GM18505 (cell line): Measurements from ENCODE around the gene NBDY.
A peak's percentile ranks its signal among the peaks of the same experiment; 100 is the strongest.
"Not testable (repeated sequence)": the region's sequence is repeated elsewhere in the genome, so short reads cannot be mapped to it uniquely, and the experiment has no call there.

Experiments used
- ATAC-seq: cut with Tn5 transposase; IDR thresholded peaks from one replicate; pipeline ENCODE4 v1.9.1; 2021; ENCODE audit not compliant: unreplicated experiment
- POLR2A ChIP-seq: IDR thresholded peaks from 4 replicates; pipeline ENCODE4 v1.6.1; 2011; ENCODE audit warnings: borderline replicate concordance; ENCODE audit not compliant: insufficient read depth, insufficient read length; ENCODE audit errors: extremely low read depth

NBDY gene

DNA sequence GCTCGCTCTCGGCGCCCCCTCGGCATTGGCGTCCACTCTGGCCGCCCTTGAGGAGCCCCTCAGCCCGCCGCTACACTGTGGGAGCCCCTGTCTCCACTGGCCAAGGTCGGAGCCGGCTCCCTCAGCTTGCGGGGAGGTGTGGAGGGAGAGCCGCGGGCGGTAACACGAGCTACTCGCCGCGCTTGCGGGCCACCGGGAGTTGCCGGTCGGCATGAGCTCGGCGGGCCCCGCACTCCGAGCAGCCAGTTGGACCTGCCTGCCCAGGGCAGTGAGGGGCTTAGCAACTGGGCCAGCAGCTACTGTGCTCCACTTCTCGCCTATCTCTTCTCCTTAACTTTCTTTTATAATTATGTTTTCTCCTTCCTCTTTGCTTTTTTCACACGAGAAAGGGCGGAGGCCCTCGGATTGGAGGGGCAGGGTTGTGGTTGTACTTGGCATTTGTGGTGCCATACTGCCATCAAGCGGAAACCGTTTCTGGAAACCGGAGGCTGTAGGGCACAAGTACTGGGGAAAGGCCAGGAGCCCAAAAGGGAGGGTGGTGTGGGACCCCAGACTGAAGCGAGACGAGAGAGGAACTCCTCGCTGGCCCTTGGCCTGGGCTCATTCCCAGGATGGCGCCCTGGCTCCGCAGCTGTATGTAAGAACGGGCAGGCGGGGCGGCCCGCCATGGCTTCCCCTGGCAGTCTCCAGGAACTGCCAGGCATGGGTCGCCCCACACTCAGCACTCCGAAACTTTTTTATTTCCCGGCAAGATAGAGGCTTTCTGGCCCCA lies 38.5 kb downstream of the NBDY start:
- not testable (repeated sequence) for ATAC-seq

DNA sequence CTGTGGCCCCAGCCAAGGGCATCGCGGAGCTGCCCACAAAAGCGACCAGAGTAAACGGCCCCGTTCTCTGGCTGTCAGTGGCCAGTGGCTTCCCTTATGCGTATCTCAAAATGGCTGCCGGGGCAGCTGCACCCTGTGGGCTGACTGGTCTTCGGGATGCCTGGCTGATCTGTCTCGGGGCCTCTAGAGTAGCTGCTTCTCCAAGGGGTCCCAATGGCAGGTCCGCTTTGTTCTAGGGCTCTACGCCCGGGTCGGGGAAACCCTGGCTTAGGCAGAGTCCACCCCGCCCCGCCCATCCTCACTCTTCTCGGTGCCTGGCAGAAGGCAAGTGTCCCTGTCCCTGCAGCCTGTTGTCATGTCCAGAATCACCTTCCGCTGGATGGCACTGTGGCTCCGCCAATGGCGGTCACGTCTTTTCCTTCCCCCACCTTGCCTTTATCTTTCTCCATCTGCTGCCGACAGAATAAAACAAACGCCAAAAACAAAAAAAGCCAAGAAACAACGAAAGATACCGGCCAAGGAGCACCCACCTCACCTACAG lies 39.1 kb downstream of the NBDY start:
- ATAC-seq: not testable (repeated sequence)

More for the DNA sequence above, 38.5 kb downstream of the NBDY start:
- TF ChIP-seq POLR2A: peak; percentile 36

DNA sequence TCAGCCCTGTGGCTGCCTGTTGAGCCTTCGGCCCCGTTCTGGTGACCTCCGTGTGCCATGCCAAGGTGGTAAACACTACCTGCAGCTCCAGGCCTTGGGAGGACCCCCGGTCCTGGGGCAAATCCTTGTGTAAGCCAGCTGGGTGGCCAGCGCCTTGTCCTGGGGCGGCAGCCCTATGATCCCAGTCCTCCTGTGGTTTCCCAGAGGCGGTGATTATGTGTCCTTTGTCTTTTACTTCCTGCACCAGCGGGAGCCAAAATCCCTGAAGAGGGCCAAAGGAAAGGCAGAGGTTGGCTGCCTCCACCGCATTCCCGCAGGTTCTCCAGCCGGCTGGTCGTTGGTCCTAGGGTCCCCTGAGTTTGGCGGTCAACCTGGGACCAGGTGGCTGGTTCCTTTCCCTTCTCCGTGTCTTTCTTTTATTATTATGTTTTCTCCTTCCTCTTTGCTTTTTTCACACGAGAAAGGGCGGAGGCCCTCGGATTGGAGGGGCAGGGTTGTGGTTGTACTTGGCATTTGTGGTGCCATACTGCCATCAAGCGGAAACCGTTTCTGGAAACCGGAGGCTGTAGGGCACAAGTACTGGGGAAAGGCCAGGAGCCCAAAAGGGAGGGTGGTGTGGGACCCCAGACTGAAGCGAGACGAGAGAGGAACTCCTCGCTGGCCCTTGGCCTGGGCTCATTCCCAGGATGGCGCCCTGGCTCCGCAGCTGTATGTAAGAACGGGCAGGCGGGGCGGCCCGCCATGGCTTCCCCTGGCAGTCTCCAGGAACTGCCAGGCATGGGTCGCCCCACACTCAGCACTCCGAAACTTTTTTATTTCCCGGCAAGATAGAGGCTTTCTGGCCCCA lies 43.9 kb downstream of the NBDY start:
- ATAC-seq: peak; percentile 41

DNA sequence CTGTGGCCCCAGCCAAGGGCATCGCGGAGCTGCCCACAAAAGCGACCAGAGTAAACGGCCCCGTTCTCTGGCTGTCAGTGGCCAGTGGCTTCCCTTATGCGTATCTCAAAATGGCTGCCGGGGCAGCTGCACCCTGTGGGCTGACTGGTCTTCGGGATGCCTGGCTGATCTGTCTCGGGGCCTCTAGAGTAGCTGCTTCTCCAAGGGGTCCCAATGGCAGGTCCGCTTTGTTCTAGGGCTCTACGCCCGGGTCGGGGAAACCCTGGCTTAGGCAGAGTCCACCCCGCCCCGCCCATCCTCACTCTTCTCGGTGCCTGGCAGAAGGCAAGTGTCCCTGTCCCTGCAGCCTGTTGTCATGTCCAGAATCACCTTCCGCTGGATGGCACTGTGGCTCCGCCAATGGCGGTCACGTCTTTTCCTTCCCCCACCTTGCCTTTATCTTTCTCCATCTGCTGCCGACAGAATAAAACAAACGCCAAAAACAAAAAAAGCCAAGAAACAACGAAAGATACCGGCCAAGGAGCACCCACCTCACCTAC lies 44.5 kb downstream of the NBDY start:
- ATAC-seq: peak; percentile 35

DNA sequence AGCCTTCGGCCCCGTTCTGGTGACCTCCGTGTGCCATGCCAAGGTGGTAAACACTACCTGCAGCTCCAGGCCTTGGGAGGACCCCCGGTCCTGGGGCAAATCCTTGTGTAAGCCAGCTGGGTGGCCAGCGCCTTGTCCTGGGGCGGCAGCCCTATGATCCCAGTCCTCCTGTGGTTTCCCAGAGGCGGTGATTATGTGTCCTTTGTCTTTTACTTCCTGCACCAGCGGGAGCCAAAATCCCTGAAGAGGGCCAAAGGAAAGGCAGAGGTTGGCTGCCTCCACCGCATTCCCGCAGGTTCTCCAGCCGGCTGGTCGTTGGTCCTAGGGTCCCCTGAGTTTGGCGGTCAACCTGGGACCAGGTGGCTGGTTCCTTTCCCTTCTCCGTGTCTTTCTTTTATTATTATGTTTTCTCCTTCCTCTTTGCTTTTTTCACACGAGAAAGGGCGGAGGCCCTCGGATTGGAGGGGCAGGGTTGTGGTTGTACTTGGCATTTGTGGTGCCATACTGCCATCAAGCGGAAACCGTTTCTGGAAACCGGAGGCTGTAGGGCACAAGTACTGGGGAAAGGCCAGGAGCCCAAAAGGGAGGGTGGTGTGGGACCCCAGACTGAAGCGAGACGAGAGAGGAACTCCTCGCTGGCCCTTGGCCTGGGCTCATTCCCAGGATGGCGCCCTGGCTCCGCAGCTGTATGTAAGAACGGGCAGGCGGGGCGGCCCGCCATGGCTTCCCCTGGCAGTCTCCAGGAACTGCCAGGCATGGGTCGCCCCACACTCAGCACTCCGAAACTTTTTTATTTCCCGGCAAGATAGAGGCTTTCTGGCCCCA lies 49.3 kb downstream of the NBDY start:
- peak; percentile 42 for ATAC-seq

DNA sequence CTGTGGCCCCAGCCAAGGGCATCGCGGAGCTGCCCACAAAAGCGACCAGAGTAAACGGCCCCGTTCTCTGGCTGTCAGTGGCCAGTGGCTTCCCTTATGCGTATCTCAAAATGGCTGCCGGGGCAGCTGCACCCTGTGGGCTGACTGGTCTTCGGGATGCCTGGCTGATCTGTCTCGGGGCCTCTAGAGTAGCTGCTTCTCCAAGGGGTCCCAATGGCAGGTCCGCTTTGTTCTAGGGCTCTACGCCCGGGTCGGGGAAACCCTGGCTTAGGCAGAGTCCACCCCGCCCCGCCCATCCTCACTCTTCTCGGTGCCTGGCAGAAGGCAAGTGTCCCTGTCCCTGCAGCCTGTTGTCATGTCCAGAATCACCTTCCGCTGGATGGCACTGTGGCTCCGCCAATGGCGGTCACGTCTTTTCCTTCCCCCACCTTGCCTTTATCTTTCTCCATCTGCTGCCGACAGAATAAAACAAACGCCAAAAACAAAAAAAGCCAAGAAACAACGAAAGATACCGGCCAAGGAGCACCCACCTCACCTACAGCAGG lies 50.0 kb downstream of the NBDY start:
- peak; percentile 33 for ATAC-seq

DNA sequence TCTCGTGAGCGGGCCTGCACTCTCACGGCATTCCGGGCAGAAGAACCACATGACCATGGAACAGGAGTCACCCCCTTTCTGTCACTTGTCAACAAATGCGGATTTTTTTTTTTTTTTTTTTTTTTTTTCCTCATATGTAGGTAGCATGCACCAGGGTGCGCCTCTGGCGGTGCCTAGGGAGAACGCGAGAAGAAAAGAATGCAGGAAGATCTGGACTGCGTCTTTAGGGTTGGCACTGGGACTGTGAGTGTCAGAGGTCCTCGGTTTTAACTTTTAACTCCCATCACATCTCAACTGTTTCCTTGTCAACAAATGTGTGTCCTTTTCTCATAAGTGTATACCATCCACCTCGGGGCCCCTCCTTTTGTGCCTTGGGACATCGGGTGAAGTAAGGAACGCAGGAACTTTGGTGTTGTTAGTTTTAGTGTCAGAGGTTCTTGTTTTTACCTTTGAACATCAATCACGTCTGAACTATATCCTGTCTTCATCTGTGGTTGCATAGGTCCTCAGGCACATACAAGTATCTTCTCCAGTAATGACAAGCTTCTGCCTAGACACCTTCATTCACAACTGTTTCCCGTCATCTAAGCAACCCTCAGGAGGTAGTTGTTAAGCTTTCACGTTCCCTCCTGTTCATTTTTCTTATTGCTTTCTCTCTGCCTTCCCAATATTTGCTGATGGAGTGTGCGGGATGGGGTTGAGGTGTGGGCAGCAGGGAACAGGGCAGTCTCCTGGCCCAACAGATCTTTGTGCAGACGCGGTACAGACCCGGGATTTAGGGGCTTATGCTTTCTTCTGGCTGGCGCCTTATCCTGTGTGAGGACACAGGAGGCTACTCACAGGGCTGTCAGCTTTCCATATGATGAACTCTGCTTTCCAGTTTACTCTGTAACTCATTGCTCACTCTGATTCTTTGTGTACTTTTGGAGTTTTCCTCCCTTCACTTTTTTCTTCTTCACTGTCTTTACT lies 51.9 kb downstream of the NBDY start:
- ATAC-seq: not testable (repeated sequence)

DNA sequence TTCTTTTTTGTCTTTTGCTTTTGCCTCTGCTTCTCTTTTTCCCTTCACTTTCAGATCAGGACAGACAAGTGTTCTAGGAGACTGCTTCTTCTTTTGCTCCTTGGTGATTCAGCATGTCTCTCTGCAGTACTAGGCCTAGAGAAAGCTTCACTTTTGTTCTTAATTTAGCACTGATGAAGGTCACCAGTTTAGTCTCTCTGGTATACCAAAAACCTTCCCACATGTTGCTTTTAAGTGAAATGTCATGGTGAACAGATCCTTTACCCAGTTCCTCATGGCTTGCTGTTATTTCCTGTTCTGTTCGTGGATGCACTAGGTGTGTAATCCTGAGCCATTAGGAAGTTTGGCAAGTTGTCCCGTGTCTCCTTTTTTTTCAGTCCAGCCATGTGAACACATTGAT lies 53.3 kb downstream of the NBDY start:
- ATAC-seq: no peak
- no peak for TF ChIP-seq POLR2A

DNA sequence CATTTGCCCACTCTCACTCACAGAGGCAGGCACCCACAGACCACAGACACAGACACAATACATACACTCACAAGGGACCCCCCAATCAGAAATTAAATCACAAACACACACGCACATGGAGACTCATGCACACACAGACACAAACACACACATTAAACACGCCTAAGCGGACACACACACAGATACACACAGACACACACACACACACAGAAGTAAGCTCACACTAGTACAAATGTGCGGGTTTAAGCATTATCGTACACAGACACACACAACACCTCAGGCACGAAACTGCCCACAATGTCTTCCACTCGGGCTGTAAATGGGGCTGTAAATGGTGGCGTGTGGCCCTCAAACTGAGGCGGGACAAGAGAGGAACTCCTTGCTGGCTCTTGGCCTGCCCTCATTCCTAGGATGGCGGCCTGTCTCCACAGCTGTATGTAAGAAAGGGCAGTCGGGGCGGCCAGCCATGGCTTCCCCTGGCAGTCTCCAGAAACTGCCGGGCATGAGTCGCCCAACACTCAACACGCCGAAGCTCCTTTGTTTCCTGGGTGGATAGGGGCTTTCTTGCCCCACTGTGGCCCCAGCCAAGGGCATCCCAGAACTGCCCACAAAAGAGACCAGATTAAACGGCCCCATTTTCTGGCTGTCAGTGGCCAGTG lies 53.9 kb downstream of the NBDY start:
- TF ChIP-seq POLR2A: no peak
- no peak for ATAC-seq

DNA sequence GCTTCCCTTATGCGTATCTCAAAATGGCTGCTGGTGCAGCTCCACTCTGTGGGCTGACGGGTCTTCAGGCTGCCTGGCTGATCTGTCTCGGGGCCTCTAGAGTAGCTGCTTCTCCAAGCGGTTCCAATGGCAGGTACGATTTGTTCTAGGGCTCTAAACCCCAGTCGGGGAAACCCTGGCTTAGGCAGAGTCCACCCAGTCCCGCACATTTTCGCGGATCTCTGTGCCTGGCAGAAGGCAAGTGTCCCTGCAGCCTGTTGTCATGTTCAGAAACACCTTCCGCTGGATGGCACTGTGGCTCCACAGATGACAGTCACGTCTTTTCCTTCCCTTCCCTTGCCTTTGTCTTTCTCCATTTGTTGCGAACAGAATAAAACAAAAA lies 54.4 kb downstream of the NBDY start:
- ATAC-seq: no peak
- TF ChIP-seq POLR2A: no peak

DNA sequence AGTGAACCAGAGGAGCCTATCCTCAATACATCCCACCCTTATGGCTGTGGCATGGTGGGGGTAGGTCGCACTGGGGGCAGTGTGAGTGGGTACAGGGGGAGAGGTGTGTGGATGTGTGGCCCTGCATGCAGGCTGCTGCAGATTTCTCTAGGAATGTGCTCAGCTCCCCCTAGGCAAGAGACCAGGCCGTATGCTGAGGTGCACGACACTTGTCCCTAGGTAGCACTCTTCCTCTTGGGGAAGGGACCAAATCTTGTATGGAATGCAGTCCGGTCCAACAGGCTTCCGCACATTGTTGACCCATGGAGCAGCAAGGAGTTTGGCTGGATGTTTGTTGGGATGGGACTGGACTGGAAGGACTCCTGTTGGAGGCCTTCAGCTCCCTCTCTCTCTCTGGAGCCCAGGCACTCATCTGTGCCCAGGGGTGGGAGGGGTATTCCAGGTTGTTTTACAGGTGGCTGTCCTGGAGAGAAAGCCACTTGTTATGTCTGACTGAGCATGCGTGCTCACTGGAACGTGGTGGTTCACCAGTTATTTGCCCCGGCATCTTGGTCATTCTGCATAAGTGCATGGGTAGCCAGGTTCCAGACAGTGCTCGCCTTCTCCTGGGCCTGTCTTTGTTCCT lies 55.1 kb downstream of the NBDY start:
- TF ChIP-seq POLR2A: no peak
- no peak for ATAC-seq

DNA sequence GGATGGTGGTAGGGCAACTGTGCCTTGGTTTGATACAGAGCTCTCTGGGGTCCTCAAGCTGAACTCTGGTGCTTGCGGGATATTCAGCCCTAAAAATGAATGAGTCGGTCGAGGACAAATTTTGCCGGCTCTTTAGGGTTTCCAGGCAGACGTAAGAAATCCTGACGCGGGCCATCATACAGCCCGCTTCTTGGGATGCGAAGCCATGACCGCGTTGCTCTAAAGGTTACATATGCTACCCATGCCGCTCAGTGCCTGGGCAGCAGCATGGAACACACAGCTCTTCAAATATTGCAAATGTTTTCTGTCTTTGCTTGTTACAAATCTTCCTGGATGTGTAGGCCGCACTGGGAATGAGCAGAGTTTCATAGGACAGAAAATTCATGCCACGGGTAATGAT lies 55.6 kb downstream of the NBDY start:
- no peak for TF ChIP-seq POLR2A
- ATAC-seq: no peak
